H1 (cell line): ENCODE data around the gene SCNN1G.
"Not testable (repeated sequence)": the region's sequence is repeated elsewhere in the genome, so short reads cannot be mapped to it uniquely, and the experiment has no call there.

Experiments
- ASH2L ChIP-seq: fragments of 200-600, 300-600 bp; sonication (generic); IDR thresholded peaks from one replicate; pipeline ENCODE4 v1.7.1; 2017; ENCODE audit warnings: low read length
- CBX8 ChIP-seq: fragments of 300-800, 300-1000 bp; sonication (generic); IDR thresholded peaks from 2 replicates; pipeline ENCODE4 v1.7.1; 2016; ENCODE audit warnings: low read depth, low read length, borderline replicate concordance
- CEBPB ChIP-seq: IDR thresholded peaks from 2 replicates; pipeline ENCODE4 v1.6.1; 2012; ENCODE audit warnings: low read depth, low read length
- EGR1 ChIP-seq: IDR thresholded peaks from 2 replicates; pipeline ENCODE4 v1.6.1; 2011; ENCODE audit warnings: low read depth, low read length, borderline replicate concordance
- EZH2 ChIP-seq: fragments of 200-600 bp; sonication (generic); IDR thresholded peaks from 2 replicates; pipeline ENCODE4 v1.7.1; 2012; ENCODE audit warnings: low read depth, mild to moderate bottlenecking, moderate library complexity, low read length, inconsistent platforms; ENCODE audit not compliant: severe bottlenecking
- FOSL1 ChIP-seq: IDR thresholded peaks from 2 replicates; pipeline ENCODE4 v1.6.1; 2011; ENCODE audit warnings: mild to moderate bottlenecking, low read depth, low read length, moderate library complexity; ENCODE audit not compliant: insufficient read depth
- MAFK ChIP-seq: IDR thresholded peaks from 2 replicates; pipeline ENCODE4 v1.6.1; 2012; ENCODE audit warnings: low read depth, mild to moderate bottlenecking, improper control_type of control experiment, low read length
- POLR2A ChIP-seq, 2 experiments: IDR thresholded peaks; 1 replicate in 1 of 2; 2 replicates in 1 of 2; pipeline ENCODE4 v1.6.1; 2011; ENCODE audit warnings: low read depth in 2 of 2, low read length in 2 of 2, mild to moderate bottlenecking in 2 of 2; ENCODE audit errors: control extremely low read depth in 1 of 2
- RFX5 ChIP-seq: IDR thresholded peaks from 2 replicates; pipeline ENCODE4 v1.6.1; 2011; ENCODE audit warnings: low read depth, low read length, improper control_type of control experiment, borderline replicate concordance
- SP1 ChIP-seq: IDR thresholded peaks from 2 replicates; pipeline ENCODE4 v1.6.1; 2011; ENCODE audit warnings: low read depth, low read length
- TAF1 ChIP-seq: IDR thresholded peaks from 2 replicates; pipeline ENCODE4 v1.6.1; 2011; ENCODE audit warnings: mild to moderate bottlenecking, low read depth, low read length
- TF ChIP-seq, protein P1 (sequence below): IDR thresholded peaks from 2 replicates; pipeline ENCODE4 v1.6.1; 2011; ENCODE audit warnings: low read length, improper control_type of control experiment
- TF ChIP-seq, protein P2 (sequence below): IDR thresholded peaks from 2 replicates; pipeline ENCODE4 v1.6.1; 2011; ENCODE audit warnings: low read depth, mild to moderate bottlenecking, low read length; ENCODE audit not compliant: insufficient read depth

GRCh38 chr16:23144393-23144792, 38.2 kb upstream of the SCNN1G start:
- not testable (repeated sequence) for TF ChIP-seq CEBPB; POLR2A (IDR thresholded peaks at IDR 0.05; ENCODE audit: control extremely low read depth in 1 of 2, low read depth in 2 of 2, low read length in 2 of 2); EZH2; ASH2L; TAF1; EGR1; MAFK; RFX5; SP1; CBX8; FOSL1
- TF ChIP-seq, protein P1, sequence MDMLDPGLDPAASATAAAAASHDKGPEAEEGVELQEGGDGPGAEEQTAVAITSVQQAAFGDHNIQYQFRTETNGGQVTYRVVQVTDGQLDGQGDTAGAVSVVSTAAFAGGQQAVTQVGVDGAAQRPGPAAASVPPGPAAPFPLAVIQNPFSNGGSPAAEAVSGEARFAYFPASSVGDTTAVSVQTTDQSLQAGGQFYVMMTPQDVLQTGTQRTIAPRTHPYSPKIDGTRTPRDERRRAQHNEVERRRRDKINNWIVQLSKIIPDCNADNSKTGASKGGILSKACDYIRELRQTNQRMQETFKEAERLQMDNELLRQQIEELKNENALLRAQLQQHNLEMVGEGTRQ, result not testable (repeated sequence)
- TF ChIP-seq, protein P2, sequence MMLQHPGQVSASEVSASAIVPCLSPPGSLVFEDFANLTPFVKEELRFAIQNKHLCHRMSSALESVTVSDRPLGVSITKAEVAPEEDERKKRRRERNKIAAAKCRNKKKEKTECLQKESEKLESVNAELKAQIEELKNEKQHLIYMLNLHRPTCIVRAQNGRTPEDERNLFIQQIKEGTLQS, result not testable (repeated sequence)
